ENCODE data around the gene PDE11A. TPM values are rescaled to one million over a fixed set of nuclear protein-coding genes. Genes with fewer than 3 reads are reported as not detected.
A peak's percentile ranks its signal among the peaks of the same experiment; 100 is the strongest.

The PDE11A gene
- total and polyA plus RNA-seq, 4 donors, result 1.0 to 5.9 (median 1.7) TPM

GRCh38 chr2:177651833-177652232 is 420.7 kb downstream of the PDE11A start:
- Histone ChIP-seq H3K36me3 (ENCODE audit: control insufficient read depth in 4 of 4, insufficient read depth in 3 of 4, low read depth in 1 of 4, low read length in 3 of 4) (no peaks in the 10 kb centered on the region), H3K4me1 (ENCODE audit: control insufficient read depth in 4 of 4, insufficient read depth in 4 of 4, low read length in 3 of 4) (no peaks in the 10 kb centered on the region), H3K27ac (ENCODE audit: low read depth in 1 of 2, low read length in 2 of 2) (no peak overlapping the region), H3K9me3 (ENCODE audit: control insufficient read depth in 4 of 4, low read length in 3 of 4) (no peaks in the 10 kb centered on the region), H3K9ac (ENCODE audit: low read depth in 1 of 2, low read length in 2 of 2) (no peak overlapping the region), H3K27me3 (ENCODE audit: control insufficient read depth in 4 of 4, insufficient read depth in 4 of 4, low read length in 3 of 4) (no peaks in the 10 kb centered on the region), H3K4me3 (ENCODE audit: low read depth in 1 of 3, low read length in 3 of 3) (no peak overlapping the region)
- DNase-seq (ENCODE audit: low spot score), result no peak
- peak; percentile 11 to 38 for TF ChIP-seq RXRA (IDR thresholded peaks at IDR 0.05)
- no peak for TF ChIP-seq ZBTB33 (IDR thresholded peaks at IDR 0.05)
- peak; percentile 58 for TF ChIP-seq NR2F2 (IDR thresholded peaks at IDR 0.05)
- no peak for TF ChIP-seq TAF1 (conservative IDR thresholded peaks at IDR 0.05)
- peak in 1 of 2 donors; percentile 18 for TF ChIP-seq RAD21 (IDR thresholded peaks at IDR 0.05)
- no peak for TF ChIP-seq CTCF (IDR thresholded peaks at IDR 0.05; ENCODE audit: low read depth, low read length, missing input control)
- no peak for TF ChIP-seq ATF3 (IDR thresholded peaks at IDR 0.05)
- 75% methylated on average over 7 of the region's 7 CpGs for WGBS

GRCh38 chr2:177649568-177650518 is 422.7 kb downstream of the PDE11A start:
- TF ChIP-seq MAX (IDR thresholded peaks at IDR 0.05) (no peak), FOXA1 (IDR thresholded peaks at IDR 0.05) (no peak), REST (IDR thresholded peaks at IDR 0.05) (no peak), NR2F2 (IDR thresholded peaks at IDR 0.05) (no peak), EGR1 (IDR thresholded peaks at IDR 0.05; ENCODE audit: low read depth in 2 of 2) (no peak), HNF4A (conservative IDR thresholded peaks at IDR 0.05) (no peak), SP1 (IDR thresholded peaks at IDR 0.05) (no peak), FOXA2 (IDR thresholded peaks at IDR 0.05) (no peak), TAF1 (conservative IDR thresholded peaks at IDR 0.05) (no peak), GABPA (IDR thresholded peaks at IDR 0.05 in 1 of 2, conservative IDR thresholded peaks at IDR 0.05 in 1 of 2) (no peak), RAD21 (IDR thresholded peaks at IDR 0.05) (no peak), CTCF (IDR thresholded peaks at IDR 0.05; ENCODE audit: low read depth, low read length, missing input control) (no peak), ZBTB33 (IDR thresholded peaks at IDR 0.05) (no peak)
- no peak overlapping the region for H3K27ac ChIP-seq (ENCODE audit: low read depth in 1 of 2, low read length in 2 of 2)
- H3K4me3 ChIP-seq (ENCODE audit: low read depth in 1 of 3, low read length in 3 of 3), result no peak overlapping the region
- no peak overlapping the region for H3K9ac ChIP-seq (ENCODE audit: low read depth in 1 of 2, low read length in 2 of 2)
- DNase-seq (ENCODE audit: low spot score), result no peak
- no peaks in the 10 kb centered on the region for H3K4me1 ChIP-seq (ENCODE audit: control insufficient read depth in 4 of 4, insufficient read depth in 4 of 4, low read length in 3 of 4)
- 83% methylated on average over 4 of the region's 4 CpGs for WGBS
- H3K27me3 ChIP-seq (ENCODE audit: control insufficient read depth in 4 of 4, insufficient read depth in 4 of 4, low read length in 3 of 4), result no peaks in the 10 kb centered on the region
- H3K9me3 ChIP-seq (ENCODE audit: control insufficient read depth in 4 of 4, low read length in 3 of 4), result no peaks in the 10 kb centered on the region
- no peaks in the 10 kb centered on the region for H3K36me3 ChIP-seq (ENCODE audit: control insufficient read depth in 4 of 4, insufficient read depth in 3 of 4, low read depth in 1 of 4, low read length in 3 of 4)
